ENCODE results near the gene NEU2.

NEU2 gene

GRCh38 chr2:233079473-233079877 lies 47.0 kb downstream of the NEU2 start:
- no peaks in the 10 kb centered on the region for H3K27me3 Mint-ChIP-seq (ENCODE audit: low read depth)
- peak overlapping the region; percentile 88 for H3K27ac Mint-ChIP-seq
- DNase-seq (ENCODE audit: low spot score): no peak
- H3K4me3 Mint-ChIP-seq: peak overlapping the region; percentile 81
- H3K4me1 Mint-ChIP-seq (ENCODE audit: low read depth): peaks cover 60% of the 10 kb centered on the region
- H3K36me3 Mint-ChIP-seq (ENCODE audit: low read depth): peaks cover 49% of the 10 kb centered on the region
- no peaks in the 10 kb centered on the region for H3K9me3 Mint-ChIP-seq

- Mint-ChIP-seq H3K4me1 (ENCODE audit: low read depth) (peaks cover 64% of the 10 kb centered on the region), H3K27ac (peak overlapping the region; percentile 90), H3K36me3 (ENCODE audit: low read depth) (peaks cover 52% of the 10 kb centered on the region), H3K27me3 (ENCODE audit: low read depth) (no peaks in the 10 kb centered on the region), H3K9me3 (no peaks in the 10 kb centered on the region), H3K4me3 (peak overlapping the region; percentile 81)
- DNase-seq (ENCODE audit: low spot score): no peak
Measured at GRCh38 chr2:233079953-233080835, 47.7 kb downstream of the NEU2 start.

DNA sequence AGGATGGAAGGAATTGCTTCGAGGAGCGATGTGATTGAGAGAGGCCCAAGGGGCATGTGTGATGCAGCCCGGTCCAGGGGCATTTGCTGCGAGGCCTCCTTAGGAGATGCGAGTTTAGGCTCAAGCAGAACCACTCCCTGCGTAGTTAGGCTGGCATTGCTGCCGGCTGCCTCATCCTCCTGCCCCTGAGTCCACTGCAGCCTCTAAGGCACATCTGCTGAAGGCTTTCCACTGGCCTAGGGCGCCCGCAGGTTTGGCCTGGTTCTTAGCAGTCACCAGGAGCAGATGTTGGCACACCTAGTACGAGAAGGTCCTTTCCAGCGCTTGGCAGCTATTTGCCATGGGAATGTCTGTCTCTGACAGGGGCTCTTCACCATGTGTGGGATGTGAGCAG lies 48.4 kb downstream of the NEU2 start:
- Mint-ChIP-seq H3K9me3 (no peaks in the 10 kb centered on the region), H3K4me1 (ENCODE audit: low read depth) (peaks cover 70% of the 10 kb centered on the region), H3K36me3 (ENCODE audit: low read depth) (peaks cover 59% of the 10 kb centered on the region), H3K27me3 (ENCODE audit: low read depth) (no peaks in the 10 kb centered on the region), H3K27ac (peak overlapping the region; percentile 90), H3K4me3 (peak overlapping the region; percentile 81)
- DNase-seq (ENCODE audit: low spot score): no peak

GRCh38 chr2:233081232-233081730 lies 48.8 kb downstream of the NEU2 start:
- H3K27ac Mint-ChIP-seq: peak overlapping the region; percentile 90

DNA sequence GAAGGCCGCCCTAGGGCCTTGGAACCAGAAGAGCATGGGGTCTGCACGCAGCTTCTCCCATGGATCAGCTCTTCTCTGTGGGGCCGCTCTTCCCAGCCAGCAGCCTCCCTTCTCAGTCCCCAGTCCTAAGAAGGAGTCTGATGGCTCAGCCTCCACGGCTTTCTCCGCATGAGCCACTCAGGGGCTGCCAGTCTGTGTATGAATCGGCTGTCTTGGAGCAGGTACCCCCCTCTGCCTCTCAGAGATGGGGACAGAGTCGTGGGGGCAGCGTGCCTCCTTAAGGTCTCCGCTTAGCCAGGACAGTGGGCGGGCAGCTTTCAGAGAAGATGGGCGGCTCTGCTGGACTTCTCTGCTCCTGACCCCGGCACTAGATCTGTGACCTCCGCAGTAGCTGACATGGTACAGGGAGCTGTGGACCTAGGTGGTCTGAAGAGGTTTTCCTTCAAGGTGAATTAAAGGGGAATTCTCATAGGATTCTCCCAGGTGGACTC lies 49.3 kb downstream of the NEU2 start:
- Mint-ChIP-seq H3K27me3 (ENCODE audit: low read depth) (no peaks in the 10 kb centered on the region), H3K4me1 (ENCODE audit: low read depth) (peaks cover 77% of the 10 kb centered on the region), H3K4me3 (peak overlapping the region; percentile 81), H3K9me3 (no peaks in the 10 kb centered on the region), H3K27ac (peak overlapping the region; percentile 90), H3K36me3 (ENCODE audit: low read depth) (peaks cover 62% of the 10 kb centered on the region)
- no peak for DNase-seq (ENCODE audit: low spot score)

More at GRCh38 chr2:233081232-233081730, 48.8 kb downstream of the NEU2 start:
- peak; percentile 69 for DNase-seq (ENCODE audit: low spot score)
- H3K9me3 Mint-ChIP-seq: no peaks in the 10 kb centered on the region
- peaks cover 73% of the 10 kb centered on the region for H3K4me1 Mint-ChIP-seq (ENCODE audit: low read depth)
- H3K4me3 Mint-ChIP-seq: peak overlapping the region; percentile 81
- no peaks in the 10 kb centered on the region for H3K27me3 Mint-ChIP-seq (ENCODE audit: low read depth)
- H3K36me3 Mint-ChIP-seq (ENCODE audit: low read depth): peaks cover 61% of the 10 kb centered on the region

- Mint-ChIP-seq H3K36me3 (ENCODE audit: low read depth) (peaks cover 62% of the 10 kb centered on the region), H3K27ac (peak overlapping the region; percentile 90), H3K4me3 (peak overlapping the region; percentile 81), H3K9me3 (no peaks in the 10 kb centered on the region), H3K27me3 (ENCODE audit: low read depth) (no peaks in the 10 kb centered on the region), H3K4me1 (ENCODE audit: low read depth) (peaks cover 80% of the 10 kb centered on the region)
- no peak for DNase-seq (ENCODE audit: low spot score)
Measured at GRCh38 chr2:233082222-233082930, 49.9 kb downstream of the NEU2 start.

DNA sequence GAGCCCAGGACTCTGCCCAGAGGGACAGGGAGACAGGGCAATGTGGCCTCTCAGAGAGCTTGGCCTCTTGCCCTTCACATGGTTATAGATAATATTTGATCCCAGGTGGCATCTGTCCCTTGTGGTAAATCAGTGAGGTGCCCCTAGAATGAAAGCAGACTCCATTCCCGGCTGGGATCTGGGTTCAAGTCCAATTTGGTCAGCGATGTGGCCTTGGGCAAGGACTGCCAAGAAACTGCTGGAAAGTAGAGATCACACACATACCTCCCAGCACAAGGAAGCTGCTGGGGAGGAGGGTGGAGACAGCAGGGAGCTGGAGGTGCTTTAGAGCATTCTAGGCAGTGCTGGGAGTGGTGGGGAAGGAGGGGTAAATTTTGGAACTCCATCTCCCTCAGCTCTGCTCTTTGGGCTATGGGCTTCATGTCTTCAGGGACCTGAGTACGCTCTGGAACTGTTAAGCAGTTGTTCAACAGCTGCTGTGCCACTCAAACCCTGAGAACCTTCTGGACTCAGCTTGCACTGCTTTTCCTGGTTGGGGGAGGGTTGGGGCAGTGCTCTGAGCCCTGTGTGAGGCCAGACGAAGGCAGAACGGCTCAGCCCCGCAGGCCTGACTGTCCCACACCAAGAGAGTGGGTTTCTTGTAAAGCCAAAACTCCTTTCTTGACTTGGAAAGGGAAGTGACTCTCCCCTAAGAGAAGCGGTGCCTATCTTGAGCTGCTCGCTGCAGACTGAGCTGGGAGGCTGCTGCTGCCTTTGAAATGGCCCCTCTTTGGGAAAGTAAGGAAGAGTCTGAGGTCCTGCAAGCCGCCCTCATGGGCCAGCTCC lies 50.7 kb downstream of the NEU2 start:
- H3K4me1 Mint-ChIP-seq (ENCODE audit: low read depth): peaks cover 74% of the 10 kb centered on the region
- no peaks in the 10 kb centered on the region for H3K27me3 Mint-ChIP-seq (ENCODE audit: low read depth)
- peak overlapping the region; percentile 90 for H3K27ac Mint-ChIP-seq
- no peak for DNase-seq (ENCODE audit: low spot score)
- H3K36me3 Mint-ChIP-seq (ENCODE audit: low read depth): peaks cover 67% of the 10 kb centered on the region
- H3K4me3 Mint-ChIP-seq: peak overlapping the region; percentile 81
- H3K9me3 Mint-ChIP-seq: no peaks in the 10 kb centered on the region

- no peaks in the 10 kb centered on the region for H3K27me3 Mint-ChIP-seq (ENCODE audit: low read depth)
- H3K4me1 Mint-ChIP-seq (ENCODE audit: low read depth): peaks cover 74% of the 10 kb centered on the region
- H3K27ac Mint-ChIP-seq: peak overlapping the region; percentile 90
- no peaks in the 10 kb centered on the region for H3K9me3 Mint-ChIP-seq
- H3K4me3 Mint-ChIP-seq: peak overlapping the region; percentile 81
- no peak for DNase-seq (ENCODE audit: low spot score)
- H3K36me3 Mint-ChIP-seq (ENCODE audit: low read depth): peaks cover 73% of the 10 kb centered on the region
Measured at GRCh38 chr2:233083782-233084181, 51.3 kb downstream of the NEU2 start.

DNA sequence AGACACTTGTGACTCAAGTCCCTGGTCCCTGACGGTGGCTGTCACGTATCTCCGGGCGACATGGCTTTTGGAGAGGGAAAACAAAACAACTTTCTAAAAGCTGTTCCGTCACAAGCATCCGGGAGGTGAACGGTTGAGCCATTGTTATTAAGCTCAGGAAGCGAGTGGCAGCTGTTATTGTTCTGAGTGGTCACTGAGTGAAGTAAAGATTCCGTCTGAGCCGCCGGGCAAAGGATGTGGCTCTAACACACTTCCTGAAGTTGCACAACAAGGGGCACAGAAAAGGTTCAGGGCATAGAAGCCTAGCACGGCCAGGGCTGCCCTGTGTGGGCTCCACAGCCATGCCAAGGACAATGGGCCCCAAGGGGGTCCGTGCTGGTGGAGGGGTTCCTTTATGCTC lies 52.0 kb downstream of the NEU2 start:
- peak; percentile 53 for DNase-seq (ENCODE audit: low spot score)
- H3K9me3 Mint-ChIP-seq: no peaks in the 10 kb centered on the region
- peaks cover 68% of the 10 kb centered on the region for H3K4me1 Mint-ChIP-seq (ENCODE audit: low read depth)
- no peaks in the 10 kb centered on the region for H3K27me3 Mint-ChIP-seq (ENCODE audit: low read depth)
- H3K27ac Mint-ChIP-seq: peak overlapping the region; percentile 90
- peak overlapping the region; percentile 81 for H3K4me3 Mint-ChIP-seq
- peaks cover 70% of the 10 kb centered on the region for H3K36me3 Mint-ChIP-seq (ENCODE audit: low read depth)
